Cardiac fibroblast (primary cell): ENCODE results near the gene EIF6.

Source experiments
- DNase-seq, 2 donors: peaks; one replicate each; pipeline versions ENCODE4 v3.0.0 to v3.0.0-alpha.2; 2010; ENCODE audit warnings: low read depth in 2 of 2
- H3K4me3 ChIP-seq, 2 donors: replicated peaks in 1 of 2; 1 replicate in 1 of 2; 2 replicates in 1 of 2; pipeline ENCODE4 v1.5.1; 2011; ENCODE audit warnings: low read depth in 2 of 2, low read length in 2 of 2, mild to moderate bottlenecking in 2 of 2, moderate library complexity in 1 of 2
- TF ChIP-seq, protein P1 (sequence below): IDR thresholded peaks from one replicate; pipeline ENCODE4 v1.5.1; 2011; ENCODE audit warnings: low read depth, mild to moderate bottlenecking, low read length, inconsistent platforms

The EIF6 gene

DNA sequence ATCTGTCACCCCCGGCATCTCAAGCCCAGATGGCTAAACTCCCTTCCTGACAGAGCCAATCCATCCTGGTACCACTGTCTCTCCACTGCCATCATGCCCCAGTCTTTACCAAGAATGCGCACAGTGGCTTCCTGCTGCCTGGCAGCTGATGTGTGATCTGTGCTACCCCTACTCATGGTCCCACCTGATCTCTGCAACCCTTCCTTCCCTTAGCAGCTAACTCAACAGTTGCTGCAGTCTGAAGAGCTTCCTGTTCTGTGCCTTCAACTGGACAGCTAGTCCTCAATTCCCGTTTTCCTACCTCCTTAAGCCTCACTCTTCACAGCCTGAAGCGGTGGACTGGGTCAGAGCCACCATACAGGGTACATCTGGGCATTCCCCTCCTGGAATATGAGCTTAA, 15.2 kb upstream of the EIF6 start:
- no peak for DNase-seq
- TF ChIP-seq, protein P1, sequence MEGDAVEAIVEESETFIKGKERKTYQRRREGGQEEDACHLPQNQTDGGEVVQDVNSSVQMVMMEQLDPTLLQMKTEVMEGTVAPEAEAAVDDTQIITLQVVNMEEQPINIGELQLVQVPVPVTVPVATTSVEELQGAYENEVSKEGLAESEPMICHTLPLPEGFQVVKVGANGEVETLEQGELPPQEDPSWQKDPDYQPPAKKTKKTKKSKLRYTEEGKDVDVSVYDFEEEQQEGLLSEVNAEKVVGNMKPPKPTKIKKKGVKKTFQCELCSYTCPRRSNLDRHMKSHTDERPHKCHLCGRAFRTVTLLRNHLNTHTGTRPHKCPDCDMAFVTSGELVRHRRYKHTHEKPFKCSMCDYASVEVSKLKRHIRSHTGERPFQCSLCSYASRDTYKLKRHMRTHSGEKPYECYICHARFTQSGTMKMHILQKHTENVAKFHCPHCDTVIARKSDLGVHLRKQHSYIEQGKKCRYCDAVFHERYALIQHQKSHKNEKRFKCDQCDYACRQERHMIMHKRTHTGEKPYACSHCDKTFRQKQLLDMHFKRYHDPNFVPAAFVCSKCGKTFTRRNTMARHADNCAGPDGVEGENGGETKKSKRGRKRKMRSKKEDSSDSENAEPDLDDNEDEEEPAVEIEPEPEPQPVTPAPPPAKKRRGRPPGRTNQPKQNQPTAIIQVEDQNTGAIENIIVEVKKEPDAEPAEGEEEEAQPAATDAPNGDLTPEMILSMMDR: no peak
- H3K4me3 ChIP-seq: no peak overlapping the region

DNA sequence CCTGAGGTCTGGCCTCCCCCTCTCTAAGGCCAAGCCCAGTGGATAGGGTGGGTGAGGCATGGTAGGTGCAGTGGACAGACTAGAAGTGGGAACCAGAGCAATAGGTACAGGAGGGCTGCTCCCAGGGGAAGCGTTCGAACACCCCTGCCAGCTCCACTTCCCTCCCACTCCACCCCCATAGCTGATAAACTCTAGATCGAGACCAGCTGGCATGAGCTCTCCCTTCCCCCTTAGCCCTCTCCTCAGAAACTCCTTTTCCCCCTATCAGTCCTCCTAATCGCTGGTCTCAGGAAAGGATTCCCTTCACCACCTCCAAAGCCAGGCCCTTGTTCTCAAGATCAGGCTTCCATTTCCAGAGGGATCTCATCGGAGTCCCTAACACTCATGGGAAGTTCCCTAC, 13.7 kb upstream of the EIF6 start:
- TF ChIP-seq, protein P1: no peak

DNA sequence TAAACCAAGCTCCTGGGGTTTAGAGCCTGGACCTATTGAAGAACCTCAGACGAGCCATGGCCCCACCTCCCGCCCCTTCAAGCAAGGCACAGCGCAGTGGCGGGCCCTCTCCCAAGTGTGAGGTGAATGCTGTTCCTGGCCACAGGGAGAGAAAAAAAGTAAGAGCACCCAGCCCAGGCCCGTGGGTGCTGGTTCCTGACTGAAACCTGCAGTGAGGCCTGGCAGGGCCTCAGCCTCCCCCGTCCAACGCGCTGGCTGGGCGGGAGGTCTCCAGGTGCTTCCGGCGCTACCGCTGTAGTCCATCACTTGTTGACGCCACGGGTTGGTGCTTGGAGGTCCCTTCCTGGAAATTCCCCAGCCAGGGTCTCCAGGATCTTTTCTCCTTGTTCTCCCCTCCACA, 13.2 kb upstream of the EIF6 start:
- TF ChIP-seq, protein P1: no peak
- H3K4me3 ChIP-seq: no peak overlapping the region
- no peak for DNase-seq

More for the DNA sequence above, 13.7 kb upstream of the EIF6 start:
- no peak overlapping the region for H3K4me3 ChIP-seq
- DNase-seq: no peak

- TF ChIP-seq, protein P1: no peak
- DNase-seq: peak in 1 of 2 donors; percentile 27
- H3K4me3 ChIP-seq: no peak overlapping the region
These were observed 12.6 kb upstream of the EIF6 start for GRCh38 chr20:35297155-35297554.

DNA sequence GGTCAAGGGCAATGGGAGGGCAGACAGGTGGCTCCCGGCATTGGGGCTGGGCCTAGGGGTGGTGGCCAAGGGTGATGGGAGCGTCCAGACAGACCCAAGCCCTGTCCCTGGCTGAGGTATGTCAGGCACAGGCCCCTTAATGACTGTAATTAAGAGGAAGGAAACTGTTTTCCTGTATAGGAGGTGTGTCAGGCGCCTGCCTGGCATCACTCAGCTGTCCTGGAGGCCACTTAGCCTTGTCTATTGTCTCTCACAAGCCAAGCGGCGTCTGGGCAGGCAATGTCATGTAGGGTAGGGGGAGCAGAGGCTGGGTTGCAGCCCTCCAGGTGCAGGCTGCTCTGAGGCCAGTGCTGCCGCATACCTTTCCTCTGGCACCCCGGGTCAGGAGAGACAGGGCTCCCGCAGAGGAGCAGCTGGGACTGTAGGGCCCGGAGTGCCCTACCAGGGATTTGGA, 11.6 kb upstream of the EIF6 start:
- TF ChIP-seq, protein P1: no peak
- DNase-seq: no peak
- no peak overlapping the region for H3K4me3 ChIP-seq

GRCh38 chr20:35295674-35296073, 11.1 kb upstream of the EIF6 start:
- no peak overlapping the region for H3K4me3 ChIP-seq
- no peak for DNase-seq
- TF ChIP-seq, protein P1: no peak

GRCh38 chr20:35295058-35295457, 10.5 kb upstream of the EIF6 start:
- no peak for DNase-seq
- no peak overlapping the region for H3K4me3 ChIP-seq
- TF ChIP-seq, protein P1: no peak
